ENCODE data around the gene GPR107.

- TF ChIP-seq CTCF (IDR thresholded peaks at IDR 0.05) = no peak
- no peak for TF ChIP-seq POLR2A (IDR thresholded peaks at IDR 0.05)
Observed at GRCh38 chr9:130092910-130093309, 39.2 kb downstream of the GPR107 start.

Data from lower leg skin (tissue), 3 donors.